ENCODE data around the gene SIX2. TPM values are rescaled to one million over a fixed set of nuclear protein-coding genes. Genes with fewer than 3 reads are reported as not detected.

Gene SIX2
- total RNA-seq, 1 donor from 2014 or later: not detected

DNA sequence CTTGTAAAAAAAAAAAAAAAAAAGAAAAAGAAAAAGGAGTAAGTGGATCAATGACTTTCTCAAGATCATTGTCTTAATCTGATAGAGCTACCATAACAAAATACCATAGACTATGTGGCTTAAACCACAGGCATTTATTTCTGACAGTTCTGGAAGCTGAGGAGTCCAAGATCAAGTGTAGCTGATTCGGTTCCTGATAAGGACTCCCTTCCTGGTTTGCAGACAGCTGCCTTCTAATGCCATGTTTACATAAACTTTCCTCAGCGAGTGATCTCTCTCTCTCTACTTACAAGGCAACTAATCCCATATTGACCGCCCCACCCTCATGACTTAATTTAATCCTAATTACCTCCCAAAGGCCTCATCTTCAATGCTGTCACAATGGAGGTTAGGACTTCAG, 36.5 kb upstream of the SIX2 start:
- DNase-seq (ENCODE audit: low spot score): no peak
- Mint-ChIP-seq H3K4me3 (no peak overlapping the region), H3K36me3 (no peaks in the 10 kb centered on the region), H3K4me1 (peaks cover 13% of the 10 kb centered on the region), H3K27me3 (ENCODE audit: insufficient read depth, low read depth) (peaks cover 9% of the 10 kb centered on the region), H3K9me3 (no peaks in the 10 kb centered on the region), H3K27ac (no peak overlapping the region)
- Histone ChIP-seq H3K4me2 (no peak overlapping the region), H3K9ac (no peak overlapping the region), H2AFZ (replicated peaks) (no peak overlapping the region), H3K4me3 (no peak overlapping the region), H3K27ac (no peak overlapping the region), H3K27me3 (no peaks in the 10 kb centered on the region), H3F3A (ENCODE audit: low read depth) (no peaks in the 10 kb centered on the region), H3K9me3 (ENCODE audit: low read depth) (no peaks in the 10 kb centered on the region), H3K36me3 (no peaks in the 10 kb centered on the region), H4K20me1 (ENCODE audit: low read depth) (no peaks in the 10 kb centered on the region), H3K4me1 (peaks cover 5% of the 10 kb centered on the region), H3K79me2 (ENCODE audit: low read depth) (no peaks in the 10 kb centered on the region)
- TF ChIP-seq EZH2 (IDR thresholded peaks at IDR 0.05): no peak

DNA sequence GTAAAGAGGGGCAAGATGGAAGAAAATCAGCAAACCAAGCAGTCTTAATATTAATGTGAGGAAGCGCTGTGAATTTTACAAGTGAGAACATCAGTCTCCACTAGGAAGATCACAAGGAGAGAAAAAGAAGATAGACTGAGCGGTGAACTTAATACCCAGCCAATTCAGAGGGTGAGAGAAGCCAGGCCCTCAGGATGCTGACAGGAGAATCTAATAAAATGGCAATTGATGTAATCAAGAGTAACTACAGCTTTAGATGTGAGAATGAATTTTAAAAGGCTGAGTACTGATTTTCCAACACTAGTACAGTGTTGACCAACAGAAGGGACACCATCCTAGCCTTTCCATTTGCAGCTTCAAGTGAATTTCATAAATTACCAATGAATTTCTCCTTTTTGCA, 35.7 kb upstream of the SIX2 start:
- no peak overlapping the region for H2AFZ ChIP-seq (replicated peaks)
- H3K79me2 ChIP-seq (ENCODE audit: low read depth): no peaks in the 10 kb centered on the region
- no peaks in the 10 kb centered on the region for H3K27me3 ChIP-seq
- peaks cover 7% of the 10 kb centered on the region for H3K4me1 ChIP-seq
- Mint-ChIP-seq H3K4me3 (no peak overlapping the region), H3K27ac (no peak overlapping the region), H3K9me3 (no peaks in the 10 kb centered on the region), H3K4me1 (peaks cover 18% of the 10 kb centered on the region), H3K27me3 (ENCODE audit: insufficient read depth, low read depth) (peaks cover 11% of the 10 kb centered on the region), H3K36me3 (no peaks in the 10 kb centered on the region)
- no peak for DNase-seq (ENCODE audit: low spot score)
- no peaks in the 10 kb centered on the region for H3K9me3 ChIP-seq (ENCODE audit: low read depth)
- H3K36me3 ChIP-seq: no peaks in the 10 kb centered on the region
- H3K4me3 ChIP-seq: no peak overlapping the region
- TF ChIP-seq EZH2phosphoT487 (IDR thresholded peaks at IDR 0.05) (no peak), EZH2 (IDR thresholded peaks at IDR 0.05) (no peak)
- TF ChIP-seq, protein P1, sequence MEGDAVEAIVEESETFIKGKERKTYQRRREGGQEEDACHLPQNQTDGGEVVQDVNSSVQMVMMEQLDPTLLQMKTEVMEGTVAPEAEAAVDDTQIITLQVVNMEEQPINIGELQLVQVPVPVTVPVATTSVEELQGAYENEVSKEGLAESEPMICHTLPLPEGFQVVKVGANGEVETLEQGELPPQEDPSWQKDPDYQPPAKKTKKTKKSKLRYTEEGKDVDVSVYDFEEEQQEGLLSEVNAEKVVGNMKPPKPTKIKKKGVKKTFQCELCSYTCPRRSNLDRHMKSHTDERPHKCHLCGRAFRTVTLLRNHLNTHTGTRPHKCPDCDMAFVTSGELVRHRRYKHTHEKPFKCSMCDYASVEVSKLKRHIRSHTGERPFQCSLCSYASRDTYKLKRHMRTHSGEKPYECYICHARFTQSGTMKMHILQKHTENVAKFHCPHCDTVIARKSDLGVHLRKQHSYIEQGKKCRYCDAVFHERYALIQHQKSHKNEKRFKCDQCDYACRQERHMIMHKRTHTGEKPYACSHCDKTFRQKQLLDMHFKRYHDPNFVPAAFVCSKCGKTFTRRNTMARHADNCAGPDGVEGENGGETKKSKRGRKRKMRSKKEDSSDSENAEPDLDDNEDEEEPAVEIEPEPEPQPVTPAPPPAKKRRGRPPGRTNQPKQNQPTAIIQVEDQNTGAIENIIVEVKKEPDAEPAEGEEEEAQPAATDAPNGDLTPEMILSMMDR (IDR thresholded peaks at IDR 0.05): no peak
- no peak overlapping the region for H3K27ac ChIP-seq
- no peak overlapping the region for H3K4me2 ChIP-seq
- H3K9ac ChIP-seq: no peak overlapping the region
- H4K20me1 ChIP-seq (ENCODE audit: low read depth): no peaks in the 10 kb centered on the region
- H3F3A ChIP-seq (ENCODE audit: low read depth): no peaks in the 10 kb centered on the region

DNA sequence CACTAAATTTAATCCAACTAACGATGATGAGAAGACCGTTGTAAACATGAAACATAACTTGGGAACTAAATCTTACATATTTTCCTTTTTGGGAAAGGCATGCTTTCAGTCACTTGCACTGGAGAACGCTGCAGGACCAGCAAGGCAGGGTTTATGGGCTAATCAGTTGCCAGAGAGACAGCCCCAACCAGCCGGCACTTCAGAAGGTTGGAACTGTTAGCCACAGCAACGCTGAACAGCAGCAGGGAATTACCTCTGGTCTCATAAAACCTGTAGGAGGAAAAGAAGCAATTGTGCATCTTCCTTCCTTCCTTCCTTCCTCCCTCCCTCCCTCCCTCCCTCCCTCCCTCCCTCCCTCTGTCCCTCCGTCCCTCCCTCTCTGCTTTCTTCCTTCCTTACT, 33.9 kb upstream of the SIX2 start:
- Histone ChIP-seq H3K27me3 (no peaks in the 10 kb centered on the region), H3K79me2 (ENCODE audit: low read depth) (no peaks in the 10 kb centered on the region), H2AFZ (replicated peaks) (no peak overlapping the region), H3K9ac (no peak overlapping the region), H3F3A (ENCODE audit: low read depth) (no peaks in the 10 kb centered on the region), H3K4me3 (no peak overlapping the region), H3K27ac (no peak overlapping the region), H4K20me1 (ENCODE audit: low read depth) (no peaks in the 10 kb centered on the region), H3K4me2 (no peak overlapping the region), H3K4me1 (peaks cover 7% of the 10 kb centered on the region), H3K36me3 (no peaks in the 10 kb centered on the region), H3K9me3 (ENCODE audit: low read depth) (no peaks in the 10 kb centered on the region)
- no peak for DNase-seq (ENCODE audit: low spot score)
- peaks cover 23% of the 10 kb centered on the region for H3K4me1 Mint-ChIP-seq
- H3K36me3 Mint-ChIP-seq: no peaks in the 10 kb centered on the region
- TF ChIP-seq EZH2 (IDR thresholded peaks at IDR 0.05) (no peak), EZH2phosphoT487 (IDR thresholded peaks at IDR 0.05) (no peak)
- TF ChIP-seq, protein P1 (IDR thresholded peaks at IDR 0.05): no peak
- H3K27ac Mint-ChIP-seq: no peak overlapping the region
- no peaks in the 10 kb centered on the region for H3K9me3 Mint-ChIP-seq
- H3K27me3 Mint-ChIP-seq (ENCODE audit: insufficient read depth, low read depth): peaks cover 10% of the 10 kb centered on the region
- no peak overlapping the region for H3K4me3 Mint-ChIP-seq

DNA sequence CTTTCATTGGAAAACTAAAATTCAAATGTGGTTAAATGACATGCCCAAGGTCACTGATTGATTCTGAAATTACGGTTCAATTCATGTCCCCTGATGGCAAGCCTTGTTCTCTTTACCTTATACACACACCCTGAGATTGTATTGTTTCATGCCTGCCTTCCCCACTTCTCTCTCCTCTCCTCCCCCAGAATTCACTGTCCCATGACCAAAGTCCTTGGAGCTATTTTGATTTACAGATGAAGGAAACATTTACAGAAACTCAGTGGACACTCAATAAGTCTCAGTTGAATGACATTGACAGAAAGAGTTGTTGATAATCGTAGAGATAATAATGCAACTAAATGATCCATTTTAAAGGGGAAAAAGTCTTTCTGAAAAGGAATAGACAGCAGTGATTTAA, 33.1 kb upstream of the SIX2 start:
- no peaks in the 10 kb centered on the region for H3K27me3 ChIP-seq
- no peak overlapping the region for H3K27ac Mint-ChIP-seq
- H3K4me2 ChIP-seq: no peak overlapping the region
- no peak overlapping the region for H3K27ac ChIP-seq
- no peak overlapping the region for H3K4me3 ChIP-seq
- no peaks in the 10 kb centered on the region for H3K36me3 Mint-ChIP-seq
- H3K27me3 Mint-ChIP-seq (ENCODE audit: insufficient read depth, low read depth): peaks cover 10% of the 10 kb centered on the region
- no peak overlapping the region for H2AFZ ChIP-seq (replicated peaks)
- no peaks in the 10 kb centered on the region for H3K79me2 ChIP-seq (ENCODE audit: low read depth)
- H3K9ac ChIP-seq: no peak overlapping the region
- no peaks in the 10 kb centered on the region for H4K20me1 ChIP-seq (ENCODE audit: low read depth)
- no peaks in the 10 kb centered on the region for H3F3A ChIP-seq (ENCODE audit: low read depth)
- no peak overlapping the region for H3K4me3 Mint-ChIP-seq
- H3K4me1 Mint-ChIP-seq: peaks cover 23% of the 10 kb centered on the region
- DNase-seq (ENCODE audit: low spot score): no peak
- no peak for TF ChIP-seq EZH2 (IDR thresholded peaks at IDR 0.05)
- TF ChIP-seq EZH2phosphoT487 (IDR thresholded peaks at IDR 0.05): no peak
- TF ChIP-seq, protein P1 (IDR thresholded peaks at IDR 0.05): no peak
- no peaks in the 10 kb centered on the region for H3K9me3 ChIP-seq (ENCODE audit: low read depth)
- H3K4me1 ChIP-seq: peaks cover 7% of the 10 kb centered on the region
- no peaks in the 10 kb centered on the region for H3K9me3 Mint-ChIP-seq
- no peaks in the 10 kb centered on the region for H3K36me3 ChIP-seq

All from neural progenitor cell (in vitro differentiated cells).